Uterine smooth muscle cell (primary cell): ENCODE measurements around the gene SMC4. TPM values are rescaled to one million over a fixed set of nuclear protein-coding genes. Genes with fewer than 3 reads are reported as not detected.

Experiments
- total RNA-seq: library from RNA; depleted of rRNA; stranded (reverse); fragments of >200 nt; gene quantifications from 2 replicates; pipeline ENCODE4 v1.2.3, GENCODE V29; 2014

SMC4 gene
- total RNA-seq, result 65.1 and 164 TPM in 2 replicates

DNA sequence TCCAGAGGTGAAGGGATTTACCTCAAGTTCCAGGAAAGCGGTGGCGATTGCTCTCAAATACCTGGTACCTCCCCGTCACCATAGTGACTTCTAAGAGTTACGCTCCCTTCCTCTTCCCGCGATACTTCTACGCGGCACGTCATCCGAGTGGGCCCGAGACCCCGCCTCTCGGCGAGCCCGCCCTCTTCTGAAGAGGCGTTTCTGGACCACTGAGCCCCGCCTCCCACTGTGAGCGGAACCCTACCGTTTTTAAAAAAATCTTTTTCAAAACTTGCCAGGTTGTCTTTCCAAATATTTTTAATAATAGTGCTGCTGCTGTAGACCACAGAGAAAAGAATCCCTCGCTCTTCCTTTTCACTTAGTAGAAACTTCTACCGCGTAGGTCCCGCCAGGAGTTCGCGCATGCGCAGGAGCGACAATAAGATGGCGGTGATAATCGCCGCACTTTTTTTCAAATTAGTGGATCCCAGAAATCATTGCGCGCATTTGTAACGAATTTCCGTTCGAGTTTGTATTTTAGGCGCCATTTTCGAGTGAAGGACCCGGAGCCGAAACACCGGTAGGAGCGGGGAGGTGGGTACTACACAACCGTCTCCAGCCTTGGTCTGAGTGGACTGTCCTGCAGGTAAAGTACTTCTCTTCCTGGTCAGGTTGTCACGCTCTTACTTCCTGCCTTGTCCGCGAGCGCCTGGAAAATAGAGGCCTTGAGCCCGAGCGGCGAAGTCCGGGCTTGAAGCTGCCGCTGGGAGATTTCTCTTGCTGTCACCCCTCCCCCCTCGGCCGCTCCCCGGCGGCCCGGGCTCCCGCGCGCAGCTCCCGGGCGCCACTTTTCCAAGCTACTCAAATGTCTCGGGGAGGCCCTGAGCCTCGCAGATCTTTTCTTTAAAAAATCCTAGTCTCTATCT is at the start of gene SMC4, which contains the start of gene IFT80:
SMC4 (plus strand) TSS at position 526 of the 905 bp plus-strand sequence. CDS start 1,177 bp downstream, outside the sequence.
IFT80 (minus strand) TSS at position 101 of the 905 bp plus-strand sequence. CDS start 14,625 bp downstream, outside the sequence.

GRCh38 chr3:160449636-160450598 is 50.5 kb downstream of the SMC4 start, which contains the start of gene TRIM59:
Gene TRIM59, minus strand, starts transcription at chr3:160449786. Its CDS starts 10,603 bp downstream, at chr3:160439183.

Other genes with a start within 250 kb of the SMC4 start
- gene C3orf80, start 174.2 kb upstream of the SMC4 start, total RNA-seq, result 1.7 and 4.9 TPM in 2 replicates
- gene IFT80, start 425 bp upstream of the SMC4 start, total RNA-seq, result 87.1 and 89.7 TPM in 2 replicates
- gene TRIM59, start 50.1 kb downstream of the SMC4 start, total RNA-seq, result 30.2 and 40.2 TPM in 2 replicates
- gene KPNA4, start 165.9 kb downstream of the SMC4 start, total RNA-seq, result 36.6 and 45.6 TPM in 2 replicates